HL-60 (cell line): Measurements from ENCODE around the gene TPCN1.

ENCODE experiments used
- DNase-seq, 2 experiments: peaks; one replicate each; pipeline ENCODE4 v3.0.0-alpha.2; 2010 to 2020; ENCODE audit warnings: low read depth in 1 of 2, low spot score in 1 of 2
- H3K27ac ChIP-seq: fragments of 250-450 bp; sonication (Bioruptor Pico); replicated peaks from 2 replicates; pipeline ENCODE4 v1.5.1; 2020; ENCODE audit warnings: mild to moderate bottlenecking, moderate library complexity
- H3K27me3 ChIP-seq: fragments of 250-450 bp; sonication (Bioruptor Pico); 2 replicates; pipeline ENCODE4 v1.5.1; 2021; ENCODE audit warnings: mild to moderate bottlenecking, moderate library complexity; ENCODE audit not compliant: insufficient read depth, poor library complexity, severe bottlenecking
- H3K4me3 ChIP-seq: replicated peaks from 2 replicates; pipeline ENCODE4 v1.5.1; 2011; ENCODE audit warnings: mild to moderate bottlenecking, control low read depth, low read length; ENCODE audit not compliant: insufficient read depth
- GABPA ChIP-seq: IDR thresholded peaks from 2 replicates; pipeline ENCODE4 v1.6.1; 2012; ENCODE audit warnings: low read depth
- POLR2AphosphoS5 ChIP-seq: IDR thresholded peaks from 2 replicates; pipeline ENCODE4 v1.6.1; 2012; ENCODE audit warnings: low read depth
- SPI1 ChIP-seq: IDR thresholded peaks from 2 replicates; pipeline ENCODE4 v1.6.1; 2012; ENCODE audit warnings: low read depth, mild to moderate bottlenecking, borderline replicate concordance
- TF ChIP-seq, protein P1 (sequence below): IDR thresholded peaks from 2 replicates; pipeline ENCODE4 v1.6.1; 2012; ENCODE audit warnings: low read depth; ENCODE audit not compliant: insufficient replicate concordance
- TF ChIP-seq, protein P2 (sequence below): IDR thresholded peaks from one replicate; pipeline ENCODE4 v1.5.1; 2011; ENCODE audit warnings: low read length, control low read depth, inconsistent platforms; ENCODE audit not compliant: insufficient read depth

The TPCN1 gene

GRCh38 chr12:113306382-113306781 is 85.1 kb downstream of the TPCN1 start:
- TF ChIP-seq, protein P1, sequence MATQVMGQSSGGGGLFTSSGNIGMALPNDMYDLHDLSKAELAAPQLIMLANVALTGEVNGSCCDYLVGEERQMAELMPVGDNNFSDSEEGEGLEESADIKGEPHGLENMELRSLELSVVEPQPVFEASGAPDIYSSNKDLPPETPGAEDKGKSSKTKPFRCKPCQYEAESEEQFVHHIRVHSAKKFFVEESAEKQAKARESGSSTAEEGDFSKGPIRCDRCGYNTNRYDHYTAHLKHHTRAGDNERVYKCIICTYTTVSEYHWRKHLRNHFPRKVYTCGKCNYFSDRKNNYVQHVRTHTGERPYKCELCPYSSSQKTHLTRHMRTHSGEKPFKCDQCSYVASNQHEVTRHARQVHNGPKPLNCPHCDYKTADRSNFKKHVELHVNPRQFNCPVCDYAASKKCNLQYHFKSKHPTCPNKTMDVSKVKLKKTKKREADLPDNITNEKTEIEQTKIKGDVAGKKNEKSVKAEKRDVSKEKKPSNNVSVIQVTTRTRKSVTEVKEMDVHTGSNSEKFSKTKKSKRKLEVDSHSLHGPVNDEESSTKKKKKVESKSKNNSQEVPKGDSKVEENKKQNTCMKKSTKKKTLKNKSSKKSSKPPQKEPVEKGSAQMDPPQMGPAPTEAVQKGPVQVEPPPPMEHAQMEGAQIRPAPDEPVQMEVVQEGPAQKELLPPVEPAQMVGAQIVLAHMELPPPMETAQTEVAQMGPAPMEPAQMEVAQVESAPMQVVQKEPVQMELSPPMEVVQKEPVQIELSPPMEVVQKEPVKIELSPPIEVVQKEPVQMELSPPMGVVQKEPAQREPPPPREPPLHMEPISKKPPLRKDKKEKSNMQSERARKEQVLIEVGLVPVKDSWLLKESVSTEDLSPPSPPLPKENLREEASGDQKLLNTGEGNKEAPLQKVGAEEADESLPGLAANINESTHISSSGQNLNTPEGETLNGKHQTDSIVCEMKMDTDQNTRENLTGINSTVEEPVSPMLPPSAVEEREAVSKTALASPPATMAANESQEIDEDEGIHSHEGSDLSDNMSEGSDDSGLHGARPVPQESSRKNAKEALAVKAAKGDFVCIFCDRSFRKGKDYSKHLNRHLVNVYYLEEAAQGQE = no peak
- no peak for TF ChIP-seq POLR2AphosphoS5
- Histone ChIP-seq H3K27ac (no peak overlapping the region), H3K4me3 (no peak overlapping the region), H3K27me3 (no peaks in the 10 kb centered on the region)
- DNase-seq = no peak

- H3K27me3 ChIP-seq = no peaks in the 10 kb centered on the region
- peak in 1 of 2 experiments; percentile 29 for DNase-seq
These were observed 89.2 kb downstream of the TPCN1 start for GRCh38 chr12:113310489-113310888.

DNA sequence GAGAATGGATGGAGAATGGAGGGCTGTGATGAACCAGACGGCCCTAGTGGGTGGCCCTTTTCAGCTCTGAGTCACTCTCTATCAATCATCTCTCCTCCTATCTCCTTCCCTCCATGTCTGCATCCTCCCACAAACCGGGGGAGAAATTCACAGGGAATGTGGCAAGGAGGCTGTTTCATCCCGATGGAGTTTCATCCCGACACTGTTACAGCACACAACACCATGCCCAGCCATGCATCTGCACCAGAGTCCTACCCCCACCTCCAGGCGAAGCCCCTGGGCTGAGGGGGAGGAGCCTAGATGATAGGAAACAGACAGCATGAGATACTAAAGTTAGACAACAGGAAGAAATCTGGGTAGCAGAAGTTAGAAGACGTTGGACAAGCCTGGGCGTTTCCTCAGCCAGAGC is 92.9 kb downstream of the TPCN1 start:
- no peak for DNase-seq
- Histone ChIP-seq H3K27me3 (no peaks in the 10 kb centered on the region), H3K4me3 (no peak overlapping the region), H3K27ac (no peak overlapping the region)
- TF ChIP-seq, protein P1 = no peak
- TF ChIP-seq SPI1 (no peak), GABPA (no peak), POLR2AphosphoS5 (no peak)
- TF ChIP-seq, protein P2, sequence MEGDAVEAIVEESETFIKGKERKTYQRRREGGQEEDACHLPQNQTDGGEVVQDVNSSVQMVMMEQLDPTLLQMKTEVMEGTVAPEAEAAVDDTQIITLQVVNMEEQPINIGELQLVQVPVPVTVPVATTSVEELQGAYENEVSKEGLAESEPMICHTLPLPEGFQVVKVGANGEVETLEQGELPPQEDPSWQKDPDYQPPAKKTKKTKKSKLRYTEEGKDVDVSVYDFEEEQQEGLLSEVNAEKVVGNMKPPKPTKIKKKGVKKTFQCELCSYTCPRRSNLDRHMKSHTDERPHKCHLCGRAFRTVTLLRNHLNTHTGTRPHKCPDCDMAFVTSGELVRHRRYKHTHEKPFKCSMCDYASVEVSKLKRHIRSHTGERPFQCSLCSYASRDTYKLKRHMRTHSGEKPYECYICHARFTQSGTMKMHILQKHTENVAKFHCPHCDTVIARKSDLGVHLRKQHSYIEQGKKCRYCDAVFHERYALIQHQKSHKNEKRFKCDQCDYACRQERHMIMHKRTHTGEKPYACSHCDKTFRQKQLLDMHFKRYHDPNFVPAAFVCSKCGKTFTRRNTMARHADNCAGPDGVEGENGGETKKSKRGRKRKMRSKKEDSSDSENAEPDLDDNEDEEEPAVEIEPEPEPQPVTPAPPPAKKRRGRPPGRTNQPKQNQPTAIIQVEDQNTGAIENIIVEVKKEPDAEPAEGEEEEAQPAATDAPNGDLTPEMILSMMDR = no peak

More at GRCh38 chr12:113310489-113310888, 89.2 kb downstream of the TPCN1 start:
- Histone ChIP-seq H3K4me3 (no peak overlapping the region), H3K27ac (no peak overlapping the region)
- no peak for TF ChIP-seq SPI1
- TF ChIP-seq POLR2AphosphoS5 = no peak
- TF ChIP-seq, protein P2 = no peak
- TF ChIP-seq GABPA = no peak
- TF ChIP-seq, protein P1 = no peak

DNA sequence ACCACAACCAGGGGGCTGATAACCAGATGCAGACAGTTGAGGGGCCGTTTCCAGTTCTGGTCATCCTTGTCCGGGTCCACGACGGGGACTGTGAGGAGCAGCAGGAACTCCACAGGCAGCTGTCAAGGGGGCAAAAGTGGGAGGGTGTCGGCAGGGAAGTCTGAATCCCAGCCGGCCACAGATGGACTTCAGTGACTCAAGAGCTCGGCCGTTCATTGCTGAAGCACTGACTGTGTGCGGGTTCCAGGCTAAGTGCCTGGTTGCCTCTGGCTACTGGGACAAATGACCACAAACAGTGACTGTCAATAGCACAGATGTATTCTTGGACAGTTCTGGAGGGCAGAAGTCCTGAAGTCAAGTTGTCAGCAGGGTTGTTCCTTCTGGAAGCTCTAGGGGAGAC is 94.1 kb downstream of the TPCN1 start:
- no peak overlapping the region for H3K27ac ChIP-seq
- H3K4me3 ChIP-seq = no peak overlapping the region
- no peaks in the 10 kb centered on the region for H3K27me3 ChIP-seq
- TF ChIP-seq, protein P1 = no peak
- TF ChIP-seq SPI1 = no peak
- no peak for TF ChIP-seq POLR2AphosphoS5
- TF ChIP-seq, protein P2 = no peak
- TF ChIP-seq GABPA = no peak
- no peak for DNase-seq
